Stimulated activated CD4-positive, alpha-beta T cell treated with anti-CD3 and anti-CD28 coated beads, Interleukin-15, amount 100 ng/mL, for 48 hours (primary cell): ENCODE results near the gene EPN2.

Experiments used
- DNase-seq, 2 donors: peaks; one replicate each; pipeline ENCODE4 v3.0.0-alpha.2; 2020; ENCODE audit warnings: low read depth in 2 of 2

EPN2 gene

GRCh38 chr17:19239544-19239943 is 2.4 kb downstream of the EPN2 start:
- no peak for DNase-seq

GRCh38 chr17:19242323-19242722 is 5.2 kb downstream of the EPN2 start:
- DNase-seq, result no peak

GRCh38 chr17:19242926-19243325 is 5.8 kb downstream of the EPN2 start:
- no peak for DNase-seq

- DNase-seq, result no peak
Observed at GRCh38 chr17:19243838-19244237, 6.7 kb downstream of the EPN2 start.

- no peak for DNase-seq
Observed at GRCh38 chr17:19244357-19244756, 7.2 kb downstream of the EPN2 start.

GRCh38 chr17:19244781-19245180 is 7.6 kb downstream of the EPN2 start:
- DNase-seq, result no peak

GRCh38 chr17:19247473-19247872 is 10.3 kb downstream of the EPN2 start:
- DNase-seq, result no peak

- DNase-seq, result no peak
Observed at GRCh38 chr17:19248151-19248927, 11.2 kb downstream of the EPN2 start.

GRCh38 chr17:19248928-19249574 is 11.9 kb downstream of the EPN2 start:
- no peak for DNase-seq

GRCh38 chr17:19249681-19250080 is 12.5 kb downstream of the EPN2 start:
- no peak for DNase-seq

GRCh38 chr17:19250421-19251173 is 13.4 kb downstream of the EPN2 start:
- no peak for DNase-seq

GRCh38 chr17:19253112-19253511 is 15.9 kb downstream of the EPN2 start:
- DNase-seq, result no peak

- DNase-seq, result no peak
Observed at GRCh38 chr17:19254651-19255050, 17.5 kb downstream of the EPN2 start.

- no peak for DNase-seq
Observed at GRCh38 chr17:19255279-19255678, 18.1 kb downstream of the EPN2 start.

GRCh38 chr17:19258371-19258770 is 21.2 kb downstream of the EPN2 start:
- no peak for DNase-seq

GRCh38 chr17:19260958-19261357 is 23.8 kb downstream of the EPN2 start:
- no peak for DNase-seq

- no peak for DNase-seq
Observed at GRCh38 chr17:19261426-19261825, 24.3 kb downstream of the EPN2 start.

- no peak for DNase-seq
Observed at GRCh38 chr17:19262650-19263631, 25.8 kb downstream of the EPN2 start.

GRCh38 chr17:19263641-19264051 is 26.5 kb downstream of the EPN2 start:
- no peak for DNase-seq

- no peak for DNase-seq
Observed at GRCh38 chr17:19264268-19264667, 27.1 kb downstream of the EPN2 start.

- no peak for DNase-seq
Observed at GRCh38 chr17:19264681-19265080, 27.5 kb downstream of the EPN2 start.

GRCh38 chr17:19265755-19266154 is 28.6 kb downstream of the EPN2 start:
- DNase-seq, result no peak
